ENCODE measurements around the gene SRA1. TPM values are rescaled to one million over a fixed set of nuclear protein-coding genes. Genes with fewer than 3 reads are reported as not detected.
"Not testable (repeated sequence)": the region's sequence is repeated elsewhere in the genome, so short reads cannot be mapped to it uniquely, and the experiment has no call there.

SRA1 gene
- total RNA-seq, 2 donors from 2014 or later: 24.6 to 27.9 TPM

DNA sequence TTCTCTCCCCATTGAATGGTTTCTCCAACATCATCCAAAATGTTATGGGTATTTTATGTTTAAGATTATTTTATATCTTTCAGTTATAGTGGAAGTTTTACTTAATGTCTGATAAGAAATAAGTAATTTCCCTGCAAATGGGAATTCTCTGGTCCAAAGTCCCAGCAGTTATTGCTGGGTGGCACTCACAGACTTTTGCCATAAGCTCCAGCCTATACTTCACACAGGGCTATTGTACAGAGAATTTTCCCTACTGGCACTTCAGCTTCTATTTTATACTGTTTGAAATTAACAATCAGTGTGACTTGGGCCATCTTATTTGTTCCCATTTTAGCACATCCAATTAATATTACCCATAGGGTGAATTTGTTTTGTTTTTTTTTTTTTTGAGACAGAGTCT, 42.8 kb upstream of the SRA1 start:
- Histone ChIP-seq H3K27ac (no peak overlapping the region), H3K27me3 (no peaks in the 10 kb centered on the region), H3K4me3 (no peak overlapping the region), H3K9me3 (no peaks in the 10 kb centered on the region), H3K36me3 (no peaks in the 10 kb centered on the region), H3K4me1 (peaks cover 0 to 18% of the 10 kb centered on the region in 2 donors)
- TF ChIP-seq, protein P1, sequence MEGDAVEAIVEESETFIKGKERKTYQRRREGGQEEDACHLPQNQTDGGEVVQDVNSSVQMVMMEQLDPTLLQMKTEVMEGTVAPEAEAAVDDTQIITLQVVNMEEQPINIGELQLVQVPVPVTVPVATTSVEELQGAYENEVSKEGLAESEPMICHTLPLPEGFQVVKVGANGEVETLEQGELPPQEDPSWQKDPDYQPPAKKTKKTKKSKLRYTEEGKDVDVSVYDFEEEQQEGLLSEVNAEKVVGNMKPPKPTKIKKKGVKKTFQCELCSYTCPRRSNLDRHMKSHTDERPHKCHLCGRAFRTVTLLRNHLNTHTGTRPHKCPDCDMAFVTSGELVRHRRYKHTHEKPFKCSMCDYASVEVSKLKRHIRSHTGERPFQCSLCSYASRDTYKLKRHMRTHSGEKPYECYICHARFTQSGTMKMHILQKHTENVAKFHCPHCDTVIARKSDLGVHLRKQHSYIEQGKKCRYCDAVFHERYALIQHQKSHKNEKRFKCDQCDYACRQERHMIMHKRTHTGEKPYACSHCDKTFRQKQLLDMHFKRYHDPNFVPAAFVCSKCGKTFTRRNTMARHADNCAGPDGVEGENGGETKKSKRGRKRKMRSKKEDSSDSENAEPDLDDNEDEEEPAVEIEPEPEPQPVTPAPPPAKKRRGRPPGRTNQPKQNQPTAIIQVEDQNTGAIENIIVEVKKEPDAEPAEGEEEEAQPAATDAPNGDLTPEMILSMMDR (IDR thresholded peaks at IDR 0.05): no peak
- no peak for DNase-seq (ENCODE audit: low spot score)

DNA sequence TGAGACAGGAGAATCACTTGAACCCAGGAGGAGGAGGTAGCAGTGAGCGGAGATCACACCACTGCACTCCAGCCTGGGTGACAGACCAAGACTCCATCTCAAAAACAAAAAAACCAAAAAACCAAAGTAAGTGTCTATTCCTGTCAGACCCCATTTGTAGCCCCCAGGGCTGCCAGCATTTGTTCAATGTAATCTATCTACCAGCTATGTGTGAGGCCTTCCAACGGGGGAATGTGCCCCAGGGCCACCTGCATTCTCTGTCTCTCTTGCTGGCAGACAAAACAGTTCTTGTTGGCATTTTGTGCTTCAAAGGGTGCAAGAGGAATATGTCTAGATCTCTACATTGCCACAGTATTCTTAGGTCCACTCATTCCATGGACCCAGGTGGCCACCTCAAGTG, 41.6 kb upstream of the SRA1 start:
- Histone ChIP-seq H3K36me3 (no peaks in the 10 kb centered on the region), H3K4me3 (no peak overlapping the region), H3K4me1 (peaks cover 0 to 24% of the 10 kb centered on the region in 2 donors), H3K27me3 (no peaks in the 10 kb centered on the region), H3K9me3 (no peaks in the 10 kb centered on the region), H3K27ac (no peak overlapping the region)
- TF ChIP-seq, protein P1 (IDR thresholded peaks at IDR 0.05): no peak
- DNase-seq (ENCODE audit: low spot score): no peak

DNA sequence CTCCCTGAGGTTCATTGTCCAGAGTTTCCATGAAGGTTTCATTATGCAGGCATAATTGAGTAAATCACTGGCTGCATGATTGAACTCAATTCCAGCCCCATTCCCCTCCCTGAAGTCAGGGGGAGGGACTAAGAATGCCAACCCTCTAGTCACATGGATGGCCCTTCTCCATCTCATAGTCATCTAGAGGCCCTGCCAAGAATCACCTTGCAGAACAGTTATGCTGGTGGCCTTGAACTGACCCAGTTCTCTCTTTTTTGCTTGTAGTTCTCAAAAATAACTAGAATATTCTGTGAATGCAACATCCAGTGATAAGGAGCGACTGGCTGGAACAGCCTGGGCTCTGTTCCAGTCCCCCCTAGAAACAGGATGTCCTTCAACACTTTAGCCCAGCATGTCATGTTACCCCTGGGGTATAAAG, 39.1 kb upstream of the SRA1 start:
- no peak for DNase-seq (ENCODE audit: low spot score)
- TF ChIP-seq, protein P1 (IDR thresholded peaks at IDR 0.05): no peak
- Histone ChIP-seq H3K4me1 (peaks cover 0 to 24% of the 10 kb centered on the region in 2 donors), H3K9me3 (no peaks in the 10 kb centered on the region), H3K27me3 (no peaks in the 10 kb centered on the region), H3K27ac (peak overlapping the region; percentile 31 to 37), H3K4me3 (no peak overlapping the region), H3K36me3 (no peaks in the 10 kb centered on the region)

DNA sequence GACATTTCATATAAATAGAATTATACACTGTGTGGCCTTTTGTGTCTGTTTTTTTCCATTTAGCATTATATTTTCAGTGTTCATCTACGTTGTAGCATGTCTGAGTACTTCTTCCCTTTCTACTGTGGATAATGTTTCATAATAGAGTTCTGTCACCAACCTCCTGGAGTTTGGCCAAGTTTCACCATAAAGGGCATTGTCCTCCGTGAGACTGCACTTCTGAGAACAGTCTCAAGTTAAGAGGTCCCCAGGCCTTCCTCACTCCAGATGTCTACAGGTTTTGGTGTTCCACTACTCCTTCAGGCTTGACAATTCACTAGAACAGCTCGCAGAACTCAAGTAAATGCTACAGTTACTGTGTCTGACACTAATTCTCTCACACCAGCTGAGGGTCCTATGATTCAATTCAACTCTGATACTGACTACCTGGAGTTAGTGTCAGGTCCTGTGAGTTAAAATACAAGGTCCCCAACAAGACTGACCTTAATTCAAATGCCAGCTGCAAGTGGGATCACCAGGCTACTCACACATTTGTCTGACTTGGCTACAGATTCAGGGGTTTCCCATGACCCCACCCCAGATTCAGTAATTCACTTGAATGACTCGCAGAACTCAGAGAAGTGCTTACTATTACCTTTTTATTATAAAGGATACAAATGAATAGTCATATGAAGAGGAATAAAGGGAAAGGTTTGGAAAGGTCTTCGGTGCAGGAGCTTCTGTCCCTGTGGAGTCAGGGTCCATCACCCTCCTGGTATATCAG, 38.4 kb upstream of the SRA1 start:
- TF ChIP-seq, protein P1 (IDR thresholded peaks at IDR 0.05): no peak
- Histone ChIP-seq H3K9me3 (no peaks in the 10 kb centered on the region), H3K36me3 (no peaks in the 10 kb centered on the region), H3K4me3 (no peak overlapping the region), H3K27ac (peak overlapping the region; percentile 31 to 37), H3K4me1 (peaks cover 0 to 24% of the 10 kb centered on the region in 2 donors), H3K27me3 (no peaks in the 10 kb centered on the region)
- no peak for DNase-seq (ENCODE audit: low spot score)

DNA sequence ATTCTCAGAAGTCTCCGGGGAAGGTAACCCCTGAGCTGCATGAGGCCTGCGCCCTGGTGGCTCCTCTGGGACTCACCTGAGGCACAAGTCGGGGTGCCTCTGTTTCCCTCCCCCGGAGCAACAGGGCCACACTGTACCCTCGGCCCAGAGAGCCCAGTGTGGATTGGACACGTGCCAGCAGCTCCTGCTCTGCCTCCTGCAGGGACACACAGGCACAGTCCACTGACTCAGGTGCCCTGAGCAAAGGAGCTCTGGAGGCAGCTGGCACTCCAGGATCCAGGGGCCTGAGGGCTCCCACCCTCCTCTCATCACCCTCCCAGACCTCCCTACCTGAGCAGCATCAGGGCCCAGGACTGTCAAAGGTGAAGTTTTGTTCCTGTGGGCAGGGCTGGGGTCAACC, 36.9 kb upstream of the SRA1 start:
- TF ChIP-seq, protein P1 (IDR thresholded peaks at IDR 0.05): no peak
- peaks cover 0 to 27% of the 10 kb centered on the region in 2 donors for H3K4me1 ChIP-seq
- no peak for DNase-seq (ENCODE audit: low spot score)

DNA sequence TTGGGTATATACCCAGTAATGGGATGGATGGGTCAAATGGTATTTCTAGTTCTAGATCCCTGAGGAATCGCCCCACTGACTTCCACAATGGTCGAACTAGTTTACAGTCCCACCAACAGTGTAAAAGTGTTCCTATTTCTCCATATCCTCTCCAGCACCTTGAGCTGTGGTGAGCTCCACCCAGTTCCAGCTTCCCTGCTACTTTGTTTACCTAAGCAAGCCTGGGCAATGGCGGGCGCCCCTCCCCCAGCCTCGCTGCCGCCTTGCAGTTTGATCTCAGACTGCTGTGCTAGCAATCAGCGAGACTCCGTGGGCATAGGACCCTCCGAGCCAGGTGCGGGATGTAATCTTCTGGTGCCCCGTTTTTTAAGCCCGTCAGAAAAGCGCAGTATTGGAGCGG, 35.8 kb upstream of the SRA1 start:
- not testable (repeated sequence) for DNase-seq (ENCODE audit: low spot score); H3K36me3 ChIP-seq; H3K27ac ChIP-seq; H3K9me3 ChIP-seq; H3K27me3 ChIP-seq; H3K4me3 ChIP-seq
- peaks cover 0 to 33% of the 10 kb centered on the region in 2 donors for H3K4me1 ChIP-seq

More for the DNA sequence above, 36.9 kb upstream of the SRA1 start:
- Histone ChIP-seq H3K9me3 (no peaks in the 10 kb centered on the region), H3K27ac (no peak overlapping the region), H3K36me3 (no peaks in the 10 kb centered on the region), H3K27me3 (no peaks in the 10 kb centered on the region), H3K4me3 (no peak overlapping the region)
